HepG2 (cell line): Measurements from ENCODE around the gene PTPRM. TPM values are rescaled to one million over a fixed set of nuclear protein-coding genes. Genes with fewer than 3 reads are reported as not detected.

Experiments
- ATAC-seq: fragments of 200-7000 bp; cut with Tn5 transposase; 3 replicates; pipeline ENCODE4 v1.9.1; 2020; ENCODE audit warnings: mild to moderate bottlenecking, moderate library complexity
- BruUV-seq: library from RNA; stranded (reverse); fragments of 400-500 nt; replicated peaks from 2 replicates; lab custom pipeline; 2021; lab: Mats Ljungman, UMichigan
- CTCF ChIA-PET: fragments of 300-600 bp; formaldehyde crosslinking; extraction: SDS; loops from one replicate; lab custom pipeline; 2021; ENCODE audit warnings: low total read pairs, inconsistent platforms, low intra/inter-chr PET ratio; lab: Yijun Ruan, JAX
- POLR2A ChIA-PET: fragments of 350-600 bp; sonication (Branson Sonifier 250); formaldehyde crosslinking; loops from one replicate; lab custom pipeline; 2020; ENCODE audit warnings: antibody characterized with exemption, inconsistent platforms; lab: Yijun Ruan, JAX
- DNase-seq: peaks from one replicate; pipeline ENCODE4 v3.0.0-alpha.2; 2015; ENCODE audit warnings: low spot score
- FAIRE-seq: peaks from 3 replicates; lab custom pipeline; 2011; peaks lifted over from hg19 to GRCh38; lab: Jason Lieb, UNC
- H2AFZ ChIP-seq: one replicate; pipeline ENCODE4 v1.6.1; 2011; ENCODE audit warnings: low read length, inconsistent platforms
- H3K27ac ChIP-seq: fragments of 300-600 bp; 3 replicates; pipeline ENCODE4 v1.8.0; 2011; ENCODE audit warnings: mixed run types, mild to moderate bottlenecking, mixed read lengths, low read length, inconsistent platforms; ENCODE audit not compliant: insufficient read depth; ENCODE audit errors: extremely low read length
- H3K27me3 ChIP-seq, 2 experiments: fragments of 200-600 bp in 1 of 2; 2 replicates in 1 of 2; 3 replicates in 1 of 2; pipeline versions ENCODE4 v1.6.0 to v1.8.0; 2011; ENCODE audit warnings: low read length in 2 of 2, mild to moderate bottlenecking in 2 of 2, moderate library complexity in 2 of 2, inconsistent platforms in 1 of 2; ENCODE audit not compliant: insufficient read depth in 2 of 2, control insufficient read depth in 1 of 2
- H3K36me3 ChIP-seq, 2 experiments: fragments of 200-600 bp in 1 of 2; replicated peaks in 1 of 2; 2 replicates in 1 of 2; 3 replicates in 1 of 2; pipeline versions ENCODE4 v1.5.1 to v1.8.0; 2011; ENCODE audit warnings: low read length in 2 of 2, inconsistent platforms in 1 of 2; ENCODE audit not compliant: insufficient read depth in 2 of 2, control insufficient read depth in 1 of 2
- H3K4me1 ChIP-seq: 2 replicates; pipeline ENCODE4 v1.5.1; 2012; ENCODE audit warnings: low read length, inconsistent platforms; ENCODE audit not compliant: insufficient read depth
- H3K4me2 ChIP-seq: 2 replicates; pipeline ENCODE4 v1.6.0; 2011; ENCODE audit warnings: low read depth, low read length, inconsistent platforms
- H3K4me3 ChIP-seq, 3 experiments: fragments of 200-600 bp in 1 of 3; sonication (generic), shearing (Covaris generic) in 1 of 3; replicated peaks in 1 of 3; 2 replicates each; pipeline ENCODE4 v1.5.1; 2011 to 2016; ENCODE audit warnings: low read length in 3 of 3, inconsistent platforms in 2 of 3, low read depth in 2 of 3, mild to moderate bottlenecking in 2 of 3, control low read depth in 1 of 3, mixed read lengths in 1 of 3; ENCODE audit not compliant: insufficient read depth in 1 of 3
- H3K79me2 ChIP-seq: one replicate; pipeline ENCODE4 v1.6.1; 2011; ENCODE audit warnings: low read length, inconsistent platforms; ENCODE audit not compliant: insufficient read depth
- H3K9ac ChIP-seq: 2 replicates; pipeline ENCODE4 v1.6.0; 2011; ENCODE audit warnings: mild to moderate bottlenecking, low read depth, low read length, inconsistent platforms; ENCODE audit not compliant: insufficient read depth
- H3K9me3 ChIP-seq: 2 replicates; pipeline ENCODE4 v1.5.1; 2012; ENCODE audit warnings: mild to moderate bottlenecking, low read length
- H4K20me1 ChIP-seq: 2 replicates; pipeline ENCODE4 v1.6.0; 2011; ENCODE audit warnings: inconsistent platforms, mild to moderate bottlenecking, low read length, moderate library complexity; ENCODE audit not compliant: insufficient read depth
- BCL3 ChIP-seq: sonication (generic); formaldehyde crosslinking; IDR thresholded peaks from 2 replicates; pipeline ENCODE4 v1.5.1; 2020; ENCODE audit warnings: mild to moderate bottlenecking, missing genetic modification reagents, moderate library complexity
- CC2D1A ChIP-seq: sonication (generic); formaldehyde crosslinking; IDR thresholded peaks from 2 replicates; pipeline ENCODE4 v1.8.1; 2023; ENCODE audit warnings: mild to moderate bottlenecking, missing genetic modification reagents
- E2F1 ChIP-seq: sonication (generic); formaldehyde crosslinking; IDR thresholded peaks from 2 replicates; pipeline ENCODE4 v1.5.0; 2020; ENCODE audit warnings: missing genetic modification reagents
- FOXO1 ChIP-seq: sonication (generic); formaldehyde crosslinking; IDR thresholded peaks from 2 replicates; pipeline ENCODE4 v1.4.0; 2020; ENCODE audit warnings: missing genetic modification reagents
- GMEB2 ChIP-seq: IDR thresholded peaks from 2 replicates; pipeline ENCODE4 v1.6.1; 2016; ENCODE audit warnings: missing biosample characterization, missing genetic modification reagents, low read depth
- HNRNPUL1 ChIP-seq: fragments of 200-400 bp; formaldehyde crosslinking; IDR thresholded peaks from 2 replicates; pipeline ENCODE4 v1.6.1; 2017; ENCODE audit warnings: low read depth, mild to moderate bottlenecking, low read length, moderate library complexity
- ONECUT2 ChIP-seq: sonication (generic); formaldehyde crosslinking; IDR thresholded peaks from 2 replicates; pipeline ENCODE4 v1.4.0; 2020; ENCODE audit warnings: missing genetic modification reagents
- PRDM15 ChIP-seq: sonication (generic); formaldehyde crosslinking; IDR thresholded peaks from 2 replicates; pipeline ENCODE4 v1.4.0; 2020; ENCODE audit warnings: missing genetic modification reagents
- RBFOX2 ChIP-seq: fragments of 200-400 bp; formaldehyde crosslinking; IDR thresholded peaks from 2 replicates; pipeline ENCODE4 v1.6.1; 2017; ENCODE audit warnings: low read depth, mild to moderate bottlenecking, low read length
- SKI ChIP-seq: fragments of 450-650 bp; IDR thresholded peaks from one replicate; pipeline ENCODE4 v1.6.1; 2018; ENCODE audit warnings: mild to moderate bottlenecking; ENCODE audit not compliant: partially characterized antibody
- SP5 ChIP-seq: IDR thresholded peaks from 2 replicates; pipeline ENCODE4 v1.6.1; 2016; ENCODE audit warnings: low read depth, borderline replicate concordance
- ZNF101 ChIP-seq: sonication (generic); formaldehyde crosslinking; IDR thresholded peaks from 2 replicates; pipeline ENCODE4 v1.4.0; 2020; ENCODE audit warnings: mild to moderate bottlenecking, low read depth, missing genetic modification reagents, borderline replicate concordance
- ZNF230 ChIP-seq: sonication (generic); formaldehyde crosslinking; IDR thresholded peaks from 2 replicates; pipeline ENCODE4 v1.4.0; 2020; ENCODE audit warnings: mild to moderate bottlenecking, missing genetic modification reagents
- ZNF558 ChIP-seq: sonication (generic); formaldehyde crosslinking; IDR thresholded peaks from 2 replicates; pipeline ENCODE4 v1.9.0; 2022; ENCODE audit warnings: mild to moderate bottlenecking, missing genetic modification reagents, borderline replicate concordance
- ZNF816 ChIP-seq: sonication (generic); formaldehyde crosslinking; IDR thresholded peaks from 2 replicates; pipeline ENCODE4 v1.8.0; 2022; ENCODE audit warnings: missing genetic modification reagents, mild to moderate bottlenecking, borderline replicate concordance
- WGBS: methylation state at CpG from one replicate; pipeline ENCODE4 v1.1.6; 2017; ENCODE audit warnings: low lambda C conversion rate; 5-methylcytosine and 5-hydroxymethylcytosine counted together
- in situ Hi-C: cut with HindIII; loops from 2 replicates; pipeline ENCODE4 v1.10.0; 2017; ENCODE audit warnings: low pct_unique_long_range_greater_than_20kb; ENCODE audit not compliant: extremely low pct_ligation_motif_present
- intact Hi-C: fragments of 100-400 bp; cut with micrococcal nuclease; formaldehyde crosslinking; loops from one replicate; pipeline ENCODE4 v1.10.0; 2022; ENCODE audit not compliant: unreplicated experiment
- polyA plus RNA-seq, 8 experiments: library from polyadenylated mRNA; depleted of rRNA in 3 of 8; stranded (reverse) in 7 of 8; unstranded in 1 of 8; fragments of >200 nt; fragmentation: Illumina TruSeq in 4 of 8; extraction: Trizol in 4 of 8; gene quantifications; 2 replicates each; pipeline versions ENCODE4 v1.2.1 to v1.2.3, GENCODE V29; 2011 to 2016; ENCODE audit warnings: low read depth in 4 of 8, missing spikeins in 1 of 8, mixed read lengths in 1 of 8; ENCODE audit not compliant: insufficient read depth in 1 of 8
- total RNA-seq, 5 experiments: library from RNA; depleted of rRNA; stranded (reverse); fragments of >200 nt; fragmentation: Illumina TruSeq; extraction: Trizol; gene quantifications; 2 replicates each; pipeline ENCODE4 v1.2.3, GENCODE V29; 2016; ENCODE audit warnings: low read depth in 1 of 5

Gene PTPRM
- total and polyA plus RNA-seq, 2 of the 13 experiments (the other 11 are each of a cell fraction or from before 2014, with no cell fraction given), result 12.6 to 108 TPM

GRCh38 chr18:8030201-8030600 is 463.1 kb downstream of the PTPRM start:
- no peaks in the 10 kb centered on the region for H3K4me1 ChIP-seq
- H3K9me3 ChIP-seq, result no peaks in the 10 kb centered on the region
- H3K4me3 ChIP-seq, result no peak overlapping the region
- no peaks in the 10 kb centered on the region for H4K20me1 ChIP-seq
- CTCF ChIA-PET, result no interaction called here
- intact Hi-C loops, result no loop called here
- H3K27ac ChIP-seq, result no peak overlapping the region
- POLR2A ChIA-PET, result no interaction called here
- no TSS peak for BruUV-seq
- no peak overlapping the region for H3K4me2 ChIP-seq
- H3K36me3 ChIP-seq, result no peaks in the 10 kb centered on the region
- in situ Hi-C loops, result no loop called here
- no peak for TF ChIP-seq ZNF230
- no peak for TF ChIP-seq RBFOX2
- TF ChIP-seq ZNF558 (CRISPR knock-in tag), result no peak
- no peak for TF ChIP-seq SP5 (CRISPR knock-in tag)
- no peak for TF ChIP-seq CC2D1A (CRISPR knock-in tag)
- TF ChIP-seq HNRNPUL1, result no peak
- TF ChIP-seq SKI, result no peak
- TF ChIP-seq E2F1, result no peak
- no peak for TF ChIP-seq FOXO1 (CRISPR knock-in tag)
- no peak for TF ChIP-seq ZNF101 (CRISPR knock-in tag)
- no peak for TF ChIP-seq ONECUT2 (CRISPR knock-in tag)
- no peak for TF ChIP-seq ZNF816 (CRISPR knock-in tag)
- no peak for TF ChIP-seq BCL3
- no peak for TF ChIP-seq GMEB2 (CRISPR knock-in tag)
- no peak for TF ChIP-seq PRDM15
- DNase-seq, result no peak
- H3K79me2 ChIP-seq, result no peaks in the 10 kb centered on the region
- no peaks in the 10 kb centered on the region for H3K27me3 ChIP-seq
- 97% methylated on average over 4 of the region's 4 CpGs for WGBS
- no peak overlapping the region for H2AFZ ChIP-seq
- no peak for ATAC-seq
- FAIRE-seq, result no peak
- no peak overlapping the region for H3K9ac ChIP-seq
